ENCODE data around the gene HMBS. TPM values are rescaled to one million over a fixed set of nuclear protein-coding genes. Genes with fewer than 3 reads are reported as not detected.

The HMBS gene
- total RNA-seq, 1 donor from 2014 or later, result 21.4 TPM

DNA sequence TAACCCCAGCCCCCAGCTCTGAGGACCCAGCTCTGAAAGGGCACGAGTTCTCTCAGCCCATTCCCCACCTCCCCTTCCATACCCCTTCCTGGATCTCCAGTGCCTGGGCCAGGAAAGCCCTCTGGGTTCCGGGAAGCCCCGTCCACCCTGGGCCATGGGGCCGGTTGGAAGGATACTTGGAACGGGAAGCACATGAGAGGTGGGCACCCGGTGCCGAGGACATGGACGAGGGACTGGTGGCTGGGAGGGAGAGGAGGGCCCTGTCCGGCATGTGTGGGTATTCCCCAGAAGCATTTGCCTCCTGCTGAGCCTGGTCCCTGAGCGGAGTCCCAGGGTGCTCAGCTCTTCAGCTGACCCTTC is 31.5 kb downstream of the HMBS start:
- H3K9me3 Mint-ChIP-seq (ENCODE audit: unreplicated experiment), result no peaks in the 10 kb centered on the region
- Histone ChIP-seq H3K36me3 (ENCODE audit: insufficient read depth, low read length) (peaks cover 10% of the 10 kb centered on the region), H3K4me3 (ENCODE audit: insufficient read depth, low read depth, low read length) (no peak overlapping the region), H3K9me3 (ENCODE audit: insufficient read depth, low read depth, low read length) (no peaks in the 10 kb centered on the region), H3K9ac (ENCODE audit: low read length) (no peak overlapping the region), H3K4me1 (ENCODE audit: insufficient read depth, low read length) (peaks cover 9% of the 10 kb centered on the region), H4K20me1 (ENCODE audit: insufficient read depth, low read length) (no peaks in the 10 kb centered on the region), H3K27ac (ENCODE audit: low read depth, low read length) (no peak overlapping the region), H2AFZ (ENCODE audit: low read depth, low read length) (no peak overlapping the region), H3K79me2 (ENCODE audit: insufficient read depth, low read length) (no peaks in the 10 kb centered on the region), H3K27me3 (ENCODE audit: insufficient read depth, low read length) (no peaks in the 10 kb centered on the region), H3K4me2 (ENCODE audit: low read length) (no peak overlapping the region)
- DNase-seq (ENCODE audit: low read depth) (no peak), FAIRE-seq (no peak)
- TF ChIP-seq, protein P1, sequence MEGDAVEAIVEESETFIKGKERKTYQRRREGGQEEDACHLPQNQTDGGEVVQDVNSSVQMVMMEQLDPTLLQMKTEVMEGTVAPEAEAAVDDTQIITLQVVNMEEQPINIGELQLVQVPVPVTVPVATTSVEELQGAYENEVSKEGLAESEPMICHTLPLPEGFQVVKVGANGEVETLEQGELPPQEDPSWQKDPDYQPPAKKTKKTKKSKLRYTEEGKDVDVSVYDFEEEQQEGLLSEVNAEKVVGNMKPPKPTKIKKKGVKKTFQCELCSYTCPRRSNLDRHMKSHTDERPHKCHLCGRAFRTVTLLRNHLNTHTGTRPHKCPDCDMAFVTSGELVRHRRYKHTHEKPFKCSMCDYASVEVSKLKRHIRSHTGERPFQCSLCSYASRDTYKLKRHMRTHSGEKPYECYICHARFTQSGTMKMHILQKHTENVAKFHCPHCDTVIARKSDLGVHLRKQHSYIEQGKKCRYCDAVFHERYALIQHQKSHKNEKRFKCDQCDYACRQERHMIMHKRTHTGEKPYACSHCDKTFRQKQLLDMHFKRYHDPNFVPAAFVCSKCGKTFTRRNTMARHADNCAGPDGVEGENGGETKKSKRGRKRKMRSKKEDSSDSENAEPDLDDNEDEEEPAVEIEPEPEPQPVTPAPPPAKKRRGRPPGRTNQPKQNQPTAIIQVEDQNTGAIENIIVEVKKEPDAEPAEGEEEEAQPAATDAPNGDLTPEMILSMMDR (IDR thresholded peaks at IDR 0.05; ENCODE audit: insufficient read depth, low read depth, low read length), result no peak
- no peak for TF ChIP-seq EZH2 (IDR thresholded peaks at IDR 0.05; ENCODE audit: insufficient read depth, low read length)
- H3K27ac Mint-ChIP-seq (ENCODE audit: unreplicated experiment), result no peak overlapping the region
- H3K4me1 Mint-ChIP-seq (ENCODE audit: low read depth, unreplicated experiment), result peaks cover 7% of the 10 kb centered on the region
- peaks cover 25% of the 10 kb centered on the region for H3K36me3 Mint-ChIP-seq (ENCODE audit: low read depth, unreplicated experiment)
- no peaks in the 10 kb centered on the region for H3K27me3 Mint-ChIP-seq (ENCODE audit: low read depth, unreplicated experiment)
- H3K4me3 Mint-ChIP-seq (ENCODE audit: unreplicated experiment), result no peak overlapping the region

DNA sequence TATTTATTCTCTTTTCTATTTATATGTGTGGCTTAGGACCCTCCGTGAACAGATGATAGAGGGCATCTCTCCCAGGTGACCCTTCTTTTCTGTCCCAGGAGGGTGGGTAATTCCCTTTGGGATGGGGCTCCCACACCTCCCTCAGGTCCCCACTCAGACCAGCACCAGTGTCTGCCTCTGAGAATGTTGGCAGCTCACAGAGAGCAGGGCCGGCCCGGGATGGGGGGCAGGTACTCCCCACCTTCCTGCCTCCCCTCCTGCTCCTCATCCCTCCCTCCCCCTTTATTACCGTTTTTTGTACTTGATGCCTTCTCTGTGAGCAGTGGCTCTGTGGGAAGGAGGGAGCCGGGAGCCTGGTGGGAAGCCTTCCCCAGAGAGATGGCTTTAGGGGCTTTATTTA is 31.9 kb downstream of the HMBS start:
- Histone ChIP-seq H3K9ac (ENCODE audit: low read length) (no peak overlapping the region), H3K27me3 (ENCODE audit: insufficient read depth, low read length) (no peaks in the 10 kb centered on the region), H3K79me2 (ENCODE audit: insufficient read depth, low read length) (peaks cover 2% of the 10 kb centered on the region), H4K20me1 (ENCODE audit: insufficient read depth, low read length) (no peaks in the 10 kb centered on the region), H2AFZ (ENCODE audit: low read depth, low read length) (no peak overlapping the region), H3K4me3 (ENCODE audit: insufficient read depth, low read depth, low read length) (no peak overlapping the region), H3K9me3 (ENCODE audit: insufficient read depth, low read depth, low read length) (no peaks in the 10 kb centered on the region), H3K27ac (ENCODE audit: low read depth, low read length) (no peak overlapping the region), H3K4me1 (ENCODE audit: insufficient read depth, low read length) (peaks cover 9% of the 10 kb centered on the region), H3K36me3 (ENCODE audit: insufficient read depth, low read length) (peaks cover 6% of the 10 kb centered on the region), H3K4me2 (ENCODE audit: low read length) (no peak overlapping the region)
- no peak overlapping the region for H3K27ac Mint-ChIP-seq (ENCODE audit: unreplicated experiment)
- peaks cover 21% of the 10 kb centered on the region for H3K36me3 Mint-ChIP-seq (ENCODE audit: low read depth, unreplicated experiment)
- no peak overlapping the region for H3K4me3 Mint-ChIP-seq (ENCODE audit: unreplicated experiment)
- no peaks in the 10 kb centered on the region for H3K27me3 Mint-ChIP-seq (ENCODE audit: low read depth, unreplicated experiment)
- H3K4me1 Mint-ChIP-seq (ENCODE audit: low read depth, unreplicated experiment), result peaks cover 7% of the 10 kb centered on the region
- TF ChIP-seq EZH2 (IDR thresholded peaks at IDR 0.05; ENCODE audit: insufficient read depth, low read length), result no peak
- TF ChIP-seq, protein P1 (IDR thresholded peaks at IDR 0.05; ENCODE audit: insufficient read depth, low read depth, low read length), result no peak
- FAIRE-seq (no peak), DNase-seq (ENCODE audit: low read depth) (no peak)
- no peaks in the 10 kb centered on the region for H3K9me3 Mint-ChIP-seq (ENCODE audit: unreplicated experiment)

DNA sequence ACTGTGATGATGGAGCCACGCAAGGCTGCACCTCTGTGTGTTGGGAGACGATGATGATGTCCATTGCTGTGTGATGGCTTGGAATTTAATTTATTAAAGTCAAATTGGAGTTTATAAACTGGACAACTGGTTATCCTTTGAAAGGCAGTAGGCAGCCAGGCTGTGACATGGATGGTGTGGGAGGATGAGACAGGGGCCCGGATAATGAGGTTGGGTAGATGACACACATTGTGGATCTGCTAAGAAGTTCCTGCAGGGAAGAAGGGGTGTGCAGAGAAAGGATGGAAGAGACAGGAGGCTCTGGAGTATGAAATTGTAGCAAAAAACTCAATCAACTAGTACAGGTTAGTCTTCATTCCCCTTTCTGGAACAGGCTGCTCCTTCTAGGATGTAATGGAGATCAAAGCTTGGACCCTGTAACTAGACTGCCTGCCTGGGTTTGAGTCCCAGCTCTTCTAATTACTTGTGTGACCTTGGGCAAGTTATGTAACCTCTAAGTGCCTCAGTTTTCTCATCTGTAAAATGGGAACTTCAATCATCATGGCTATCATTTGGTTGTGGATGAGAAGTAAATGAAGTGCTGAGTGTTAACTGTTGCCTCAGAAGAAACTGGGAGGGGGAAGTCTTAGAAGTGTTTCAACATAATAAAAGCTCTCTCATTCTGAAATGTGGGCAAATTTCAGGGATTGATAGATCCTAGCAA is 32.5 kb downstream of the HMBS start:
- no peak overlapping the region for H3K9ac ChIP-seq (ENCODE audit: low read length)
- H3K79me2 ChIP-seq (ENCODE audit: insufficient read depth, low read length), result peaks cover 7% of the 10 kb centered on the region
- TF ChIP-seq EZH2 (IDR thresholded peaks at IDR 0.05; ENCODE audit: insufficient read depth, low read length), result no peak
- TF ChIP-seq, protein P1 (IDR thresholded peaks at IDR 0.05; ENCODE audit: insufficient read depth, low read depth, low read length), result no peak
- Mint-ChIP-seq H3K36me3 (ENCODE audit: low read depth, unreplicated experiment) (peaks cover 21% of the 10 kb centered on the region), H3K27me3 (ENCODE audit: low read depth, unreplicated experiment) (no peaks in the 10 kb centered on the region), H3K4me1 (ENCODE audit: low read depth, unreplicated experiment) (peaks cover 7% of the 10 kb centered on the region), H3K27ac (ENCODE audit: unreplicated experiment) (no peak overlapping the region), H3K4me3 (ENCODE audit: unreplicated experiment) (no peak overlapping the region), H3K9me3 (ENCODE audit: unreplicated experiment) (no peaks in the 10 kb centered on the region)
- H3K27me3 ChIP-seq (ENCODE audit: insufficient read depth, low read length), result no peaks in the 10 kb centered on the region
- H3K36me3 ChIP-seq (ENCODE audit: insufficient read depth, low read length), result peaks cover under 1% of the 10 kb centered on the region
- H3K4me3 ChIP-seq (ENCODE audit: insufficient read depth, low read depth, low read length), result no peak overlapping the region
- FAIRE-seq (no peak), DNase-seq (ENCODE audit: low read depth) (no peak)
- peaks cover 10% of the 10 kb centered on the region for H3K4me1 ChIP-seq (ENCODE audit: insufficient read depth, low read length)
- H4K20me1 ChIP-seq (ENCODE audit: insufficient read depth, low read length), result no peaks in the 10 kb centered on the region
- no peak overlapping the region for H3K27ac ChIP-seq (ENCODE audit: low read depth, low read length)
- H2AFZ ChIP-seq (ENCODE audit: low read depth, low read length), result no peak overlapping the region
- no peaks in the 10 kb centered on the region for H3K9me3 ChIP-seq (ENCODE audit: insufficient read depth, low read depth, low read length)
- H3K4me2 ChIP-seq (ENCODE audit: low read length), result no peak overlapping the region
